ENCODE results near the gene ELFN2.

DNA sequence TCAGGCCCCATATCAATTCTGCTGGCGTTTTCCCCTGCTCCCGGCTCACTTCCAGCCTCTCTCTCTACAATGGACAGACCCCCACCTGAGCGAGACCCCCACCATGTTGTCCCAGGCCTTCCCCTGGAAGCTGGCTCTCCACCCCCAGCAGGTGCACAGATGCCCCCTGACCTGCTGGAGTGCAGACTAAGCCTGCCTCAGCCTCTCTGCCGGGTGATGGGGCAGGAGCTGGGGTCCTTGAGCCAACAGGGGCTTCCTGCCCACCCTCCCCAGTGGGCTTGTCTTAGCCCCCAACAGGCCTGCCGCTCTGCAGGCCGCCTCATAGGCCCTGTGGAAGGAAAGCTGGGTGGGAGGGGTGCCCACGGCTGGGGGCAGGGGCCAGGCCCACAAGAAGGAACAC, 10.0 kb downstream of the ELFN2 start:
- TF ChIP-seq, protein P1, sequence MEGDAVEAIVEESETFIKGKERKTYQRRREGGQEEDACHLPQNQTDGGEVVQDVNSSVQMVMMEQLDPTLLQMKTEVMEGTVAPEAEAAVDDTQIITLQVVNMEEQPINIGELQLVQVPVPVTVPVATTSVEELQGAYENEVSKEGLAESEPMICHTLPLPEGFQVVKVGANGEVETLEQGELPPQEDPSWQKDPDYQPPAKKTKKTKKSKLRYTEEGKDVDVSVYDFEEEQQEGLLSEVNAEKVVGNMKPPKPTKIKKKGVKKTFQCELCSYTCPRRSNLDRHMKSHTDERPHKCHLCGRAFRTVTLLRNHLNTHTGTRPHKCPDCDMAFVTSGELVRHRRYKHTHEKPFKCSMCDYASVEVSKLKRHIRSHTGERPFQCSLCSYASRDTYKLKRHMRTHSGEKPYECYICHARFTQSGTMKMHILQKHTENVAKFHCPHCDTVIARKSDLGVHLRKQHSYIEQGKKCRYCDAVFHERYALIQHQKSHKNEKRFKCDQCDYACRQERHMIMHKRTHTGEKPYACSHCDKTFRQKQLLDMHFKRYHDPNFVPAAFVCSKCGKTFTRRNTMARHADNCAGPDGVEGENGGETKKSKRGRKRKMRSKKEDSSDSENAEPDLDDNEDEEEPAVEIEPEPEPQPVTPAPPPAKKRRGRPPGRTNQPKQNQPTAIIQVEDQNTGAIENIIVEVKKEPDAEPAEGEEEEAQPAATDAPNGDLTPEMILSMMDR (IDR thresholded peaks at IDR 0.05): no peak
- TF ChIP-seq POLR2AphosphoS5 (IDR thresholded peaks at IDR 0.05): no peak
- no peak for TF ChIP-seq POLR2A (IDR thresholded peaks at IDR 0.05)
- no peak for TF ChIP-seq EP300 (IDR thresholded peaks at IDR 0.05)

Data from stomach (tissue), 4 donors.